ENCODE measurements around the gene TUSC2. TPM values are rescaled to one million over a fixed set of nuclear protein-coding genes. Genes with fewer than 3 reads are reported as not detected.
A peak's percentile ranks its signal among the peaks of the same experiment; 100 is the strongest.

TUSC2 gene
- total RNA-seq, 1 donor from 2014 or later = 25.4 TPM

- peak overlapping the region; percentile 99 for H3K27ac ChIP-seq
- no peaks in the 10 kb centered on the region for H3K9me3 ChIP-seq
- no peak for TF ChIP-seq CTCF (IDR thresholded peaks at IDR 0.05)
- peaks cover 0 to 2% of the 10 kb centered on the region in 2 donors for H3K36me3 ChIP-seq
- peak overlapping the region; percentile 72 to 96 for H3K4me3 ChIP-seq
- DNase-seq (ENCODE audit: low spot score in 2 of 2) = peak; percentile 99 to 100
- intact Hi-C loops (cut with DNase I) = loop anchor here (1.0 kb wide), 1 partner anchor 22 kb away; the partner anchor contains the start of gene TMEM115
- H3K27me3 ChIP-seq = no peaks in the 10 kb centered on the region
- H3K4me1 ChIP-seq = peaks cover 25 to 70% of the 10 kb centered on the region in 2 donors
Observed at GRCh38 chr3:50337175-50337861, 9.3 kb upstream of the TUSC2 start.

- no peak for TF ChIP-seq CTCF (IDR thresholded peaks at IDR 0.05)
- Histone ChIP-seq H3K27ac (peak overlapping the region; percentile 99), H3K9me3 (no peaks in the 10 kb centered on the region), H3K36me3 (peaks cover 5 to 9% of the 10 kb centered on the region in 2 donors), H3K4me3 (peak overlapping the region; percentile 72 to 96), H3K27me3 (no peaks in the 10 kb centered on the region), H3K4me1 (peaks cover 25 to 70% of the 10 kb centered on the region in 2 donors)
- no peak for DNase-seq (ENCODE audit: low spot score in 2 of 2)
- intact Hi-C loops (cut with DNase I) = loop anchor here (1.0 kb wide), 1 partner anchor 23 kb away; the partner anchor contains the start of gene TMEM115
Observed at GRCh38 chr3:50336452-50337174, 8.6 kb upstream of the TUSC2 start.

GRCh38 chr3:50334339-50335075, 6.5 kb upstream of the TUSC2 start:
- H3K36me3 ChIP-seq = peaks cover 26 to 30% of the 10 kb centered on the region in 2 donors
- intact Hi-C loops (cut with DNase I) = no loop called here
- H3K27me3 ChIP-seq = no peaks in the 10 kb centered on the region
- H3K9me3 ChIP-seq = no peaks in the 10 kb centered on the region
- peak overlapping the region; percentile 0 to 96 for H3K4me3 ChIP-seq
- H3K27ac ChIP-seq = peak overlapping the region; percentile 99
- no peak for DNase-seq (ENCODE audit: low spot score in 2 of 2)
- H3K4me1 ChIP-seq = peaks cover 17 to 51% of the 10 kb centered on the region in 2 donors
- TF ChIP-seq CTCF (IDR thresholded peaks at IDR 0.05) = no peak

GRCh38 chr3:50333744-50334328, 5.8 kb upstream of the TUSC2 start:
- peak in 1 of 2 donors; percentile 85 for DNase-seq (ENCODE audit: low spot score in 2 of 2)
- no peaks in the 10 kb centered on the region for H3K27me3 ChIP-seq
- peak overlapping the region; percentile 99 for H3K27ac ChIP-seq
- TF ChIP-seq CTCF (IDR thresholded peaks at IDR 0.05) = no peak
- no peaks in the 10 kb centered on the region for H3K9me3 ChIP-seq
- intact Hi-C loops (cut with DNase I) = no loop called here
- peaks cover 15 to 45% of the 10 kb centered on the region in 2 donors for H3K4me1 ChIP-seq
- H3K36me3 ChIP-seq = peaks cover 28 to 33% of the 10 kb centered on the region in 2 donors
- H3K4me3 ChIP-seq = peak overlapping the region in 1 of 2 donors; percentile 15

- peaks cover 28 to 33% of the 10 kb centered on the region in 2 donors for H3K36me3 ChIP-seq
- DNase-seq (ENCODE audit: low spot score in 2 of 2) = no peak
- intact Hi-C loops (cut with DNase I) = no loop called here
Observed at GRCh38 chr3:50331364-50331907, 3.4 kb upstream of the TUSC2 start.

More at GRCh38 chr3:50331364-50331907, 3.4 kb upstream of the TUSC2 start:
- no peaks in the 10 kb centered on the region for H3K27me3 ChIP-seq
- H3K4me3 ChIP-seq = no peak overlapping the region
- no peaks in the 10 kb centered on the region for H3K9me3 ChIP-seq
- H3K4me1 ChIP-seq = peaks cover 16 to 48% of the 10 kb centered on the region in 2 donors
- no peak overlapping the region for H3K27ac ChIP-seq
- TF ChIP-seq CTCF (IDR thresholded peaks at IDR 0.05) = no peak

Data from ascending aorta (tissue), 2 donors.